ENCODE measurements around the gene PCBP3.

PCBP3 gene

GRCh38 chr21:45753445-45753844 lies 109.9 kb downstream of the PCBP3 start:
- no peak for DNase-seq (ENCODE audit: low spot score)

- DNase-seq (ENCODE audit: low spot score) = no peak
These were observed 112.5 kb downstream of the PCBP3 start for GRCh38 chr21:45756029-45756428.

- no peak for DNase-seq (ENCODE audit: low spot score)
These were observed 113.1 kb downstream of the PCBP3 start for GRCh38 chr21:45756669-45757068.

GRCh38 chr21:45761704-45762103 lies 118.2 kb downstream of the PCBP3 start:
- DNase-seq (ENCODE audit: low spot score) = no peak

- no peak for DNase-seq (ENCODE audit: low spot score)
These were observed 119.5 kb downstream of the PCBP3 start for GRCh38 chr21:45763074-45763473.

GRCh38 chr21:45763506-45763905 lies 120.0 kb downstream of the PCBP3 start:
- no peak for DNase-seq (ENCODE audit: low spot score)

- no peak for DNase-seq (ENCODE audit: low spot score)
These were observed 121.3 kb downstream of the PCBP3 start for GRCh38 chr21:45764792-45765191.

- no peak for DNase-seq (ENCODE audit: low spot score)
These were observed 121.8 kb downstream of the PCBP3 start for GRCh38 chr21:45765375-45765774.

- no peak for DNase-seq (ENCODE audit: low spot score)
These were observed 122.5 kb downstream of the PCBP3 start for GRCh38 chr21:45766055-45766454.

- DNase-seq (ENCODE audit: low spot score) = no peak
These were observed 123.0 kb downstream of the PCBP3 start for GRCh38 chr21:45766501-45766900.

GRCh38 chr21:45767071-45768006 lies 123.8 kb downstream of the PCBP3 start:
- no peak for DNase-seq (ENCODE audit: low spot score)

GRCh38 chr21:45768011-45768739 lies 124.7 kb downstream of the PCBP3 start:
- DNase-seq (ENCODE audit: low spot score) = no peak

GRCh38 chr21:45768740-45769048 lies 125.2 kb downstream of the PCBP3 start:
- DNase-seq (ENCODE audit: low spot score) = no peak

- no peak for DNase-seq (ENCODE audit: low spot score)
These were observed 125.8 kb downstream of the PCBP3 start for GRCh38 chr21:45769294-45769693.

- DNase-seq (ENCODE audit: low spot score) = no peak
These were observed 126.4 kb downstream of the PCBP3 start for GRCh38 chr21:45769896-45770295.

- no peak for DNase-seq (ENCODE audit: low spot score)
These were observed 128.7 kb downstream of the PCBP3 start for GRCh38 chr21:45772180-45772579.

GRCh38 chr21:45774291-45774690 lies 130.8 kb downstream of the PCBP3 start:
- no peak for DNase-seq (ENCODE audit: low spot score)

- DNase-seq (ENCODE audit: low spot score) = no peak
These were observed 133.4 kb downstream of the PCBP3 start for GRCh38 chr21:45776971-45777370.

GRCh38 chr21:45778686-45779085 lies 135.2 kb downstream of the PCBP3 start:
- DNase-seq (ENCODE audit: low spot score) = no peak

- no peak for DNase-seq (ENCODE audit: low spot score)
These were observed 135.7 kb downstream of the PCBP3 start for GRCh38 chr21:45779226-45779625.

GRCh38 chr21:45780647-45781046 lies 137.1 kb downstream of the PCBP3 start:
- DNase-seq (ENCODE audit: low spot score) = no peak

- DNase-seq (ENCODE audit: low spot score) = no peak
These were observed 138.2 kb downstream of the PCBP3 start for GRCh38 chr21:45781741-45782140.

- no peak for DNase-seq (ENCODE audit: low spot score)
These were observed 143.1 kb downstream of the PCBP3 start for GRCh38 chr21:45786660-45787059.
